ENCODE measurements around the gene SCAMP1. TPM values are rescaled to one million over a fixed set of nuclear protein-coding genes. Genes with fewer than 3 reads are reported as not detected.

The SCAMP1 gene
- total RNA-seq, 1 donor from 2014 or later = 45.0 TPM

DNA sequence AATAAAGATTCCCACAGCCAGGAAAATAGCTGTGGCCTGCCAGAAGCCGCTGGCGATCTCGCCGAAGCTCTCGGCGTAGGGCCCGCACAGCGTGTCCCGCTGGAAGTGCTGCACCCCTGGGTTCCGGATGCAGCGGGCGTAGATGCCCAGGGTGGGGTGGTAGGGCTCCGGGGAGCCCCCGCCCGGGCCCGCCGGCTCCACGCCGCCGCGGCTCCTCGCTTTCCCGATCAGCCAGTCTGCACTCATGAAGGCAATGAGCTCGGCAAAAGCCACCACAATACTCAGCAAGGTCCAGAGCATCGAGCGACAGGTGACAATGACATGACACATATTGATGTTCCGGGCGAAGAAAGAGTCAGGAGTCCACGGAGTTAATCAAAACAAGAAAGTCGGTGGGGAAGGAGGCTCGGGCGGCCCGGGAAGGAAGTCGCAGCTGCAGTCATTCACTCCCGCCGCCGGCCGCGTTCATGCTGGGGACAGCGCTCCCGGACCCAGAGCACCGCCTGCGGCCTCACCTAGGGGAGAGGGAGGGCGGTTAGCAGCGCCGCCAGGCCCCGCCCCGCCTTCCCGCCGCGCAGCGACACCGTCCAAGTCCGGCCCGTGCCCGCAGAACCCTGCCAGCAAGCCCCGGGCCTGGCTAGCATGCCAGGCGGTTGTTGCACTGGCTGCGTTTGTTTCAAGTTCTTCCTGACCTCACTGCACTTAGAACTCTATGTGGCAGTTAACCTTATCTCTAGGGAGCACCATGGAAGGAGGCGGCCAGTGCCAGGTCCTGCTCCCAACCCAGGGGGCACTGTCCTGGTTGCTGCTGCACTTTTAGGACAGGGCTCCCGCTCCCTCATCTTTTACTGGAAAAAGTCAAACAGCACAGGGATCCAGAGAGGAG lies 149.7 kb downstream of the SCAMP1 start:
- H3K4me3 Mint-ChIP-seq (ENCODE audit: unreplicated experiment) = peak overlapping the region; percentile 47
- no peak for DNase-seq (ENCODE audit: extremely low spot score, unreplicated experiment)
- H3K27me3 Mint-ChIP-seq (ENCODE audit: unreplicated experiment) = no peaks in the 10 kb centered on the region
- H3K36me3 Mint-ChIP-seq (ENCODE audit: unreplicated experiment) = peaks cover 29% of the 10 kb centered on the region
- TF ChIP-seq, protein P1, sequence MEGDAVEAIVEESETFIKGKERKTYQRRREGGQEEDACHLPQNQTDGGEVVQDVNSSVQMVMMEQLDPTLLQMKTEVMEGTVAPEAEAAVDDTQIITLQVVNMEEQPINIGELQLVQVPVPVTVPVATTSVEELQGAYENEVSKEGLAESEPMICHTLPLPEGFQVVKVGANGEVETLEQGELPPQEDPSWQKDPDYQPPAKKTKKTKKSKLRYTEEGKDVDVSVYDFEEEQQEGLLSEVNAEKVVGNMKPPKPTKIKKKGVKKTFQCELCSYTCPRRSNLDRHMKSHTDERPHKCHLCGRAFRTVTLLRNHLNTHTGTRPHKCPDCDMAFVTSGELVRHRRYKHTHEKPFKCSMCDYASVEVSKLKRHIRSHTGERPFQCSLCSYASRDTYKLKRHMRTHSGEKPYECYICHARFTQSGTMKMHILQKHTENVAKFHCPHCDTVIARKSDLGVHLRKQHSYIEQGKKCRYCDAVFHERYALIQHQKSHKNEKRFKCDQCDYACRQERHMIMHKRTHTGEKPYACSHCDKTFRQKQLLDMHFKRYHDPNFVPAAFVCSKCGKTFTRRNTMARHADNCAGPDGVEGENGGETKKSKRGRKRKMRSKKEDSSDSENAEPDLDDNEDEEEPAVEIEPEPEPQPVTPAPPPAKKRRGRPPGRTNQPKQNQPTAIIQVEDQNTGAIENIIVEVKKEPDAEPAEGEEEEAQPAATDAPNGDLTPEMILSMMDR (IDR thresholded peaks at IDR 0.05) = no peak
- H3K9me3 Mint-ChIP-seq (ENCODE audit: unreplicated experiment) = no peaks in the 10 kb centered on the region
- peak overlapping the region; percentile 69 for H3K27ac Mint-ChIP-seq (ENCODE audit: unreplicated experiment)
- H3K4me1 Mint-ChIP-seq (ENCODE audit: unreplicated experiment) = peaks cover 67% of the 10 kb centered on the region

DNA sequence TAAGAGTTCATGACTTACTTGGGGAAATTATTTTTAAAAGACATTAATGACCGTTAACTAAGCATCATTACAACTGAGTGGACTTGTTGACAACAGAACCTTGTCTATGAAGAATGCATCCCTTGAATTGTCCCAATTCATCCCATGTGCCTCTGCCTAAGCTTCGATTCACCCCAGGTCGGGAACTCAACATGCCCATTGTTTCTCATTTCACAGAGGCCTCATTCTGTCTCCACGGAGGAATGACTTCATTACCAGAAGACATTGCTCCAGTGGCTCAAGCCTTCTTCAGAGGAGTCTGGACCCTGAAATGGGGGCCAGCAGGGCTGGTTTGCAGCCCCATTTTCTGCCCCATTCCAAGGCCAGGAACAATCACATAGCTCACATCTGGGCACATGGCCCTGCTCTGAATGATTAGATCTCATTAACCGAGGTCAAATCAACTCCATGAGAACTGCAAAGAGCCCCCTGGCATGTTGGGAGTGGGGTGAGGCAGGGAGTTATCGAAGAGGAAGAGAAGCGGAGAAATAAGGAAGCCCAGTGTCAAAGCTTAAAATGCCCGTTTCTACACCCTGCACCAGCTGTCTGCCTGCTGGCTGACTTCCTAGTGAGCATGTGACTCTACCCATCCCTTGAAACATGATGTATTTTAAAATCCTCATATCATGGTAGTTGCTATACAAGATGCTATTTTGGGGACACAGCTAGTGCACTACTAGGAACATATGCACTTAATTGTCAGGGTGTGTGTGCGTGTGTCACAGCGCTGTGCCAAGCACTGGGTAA lies 150.9 kb downstream of the SCAMP1 start:
- no peak for DNase-seq (ENCODE audit: extremely low spot score, unreplicated experiment)

DNA sequence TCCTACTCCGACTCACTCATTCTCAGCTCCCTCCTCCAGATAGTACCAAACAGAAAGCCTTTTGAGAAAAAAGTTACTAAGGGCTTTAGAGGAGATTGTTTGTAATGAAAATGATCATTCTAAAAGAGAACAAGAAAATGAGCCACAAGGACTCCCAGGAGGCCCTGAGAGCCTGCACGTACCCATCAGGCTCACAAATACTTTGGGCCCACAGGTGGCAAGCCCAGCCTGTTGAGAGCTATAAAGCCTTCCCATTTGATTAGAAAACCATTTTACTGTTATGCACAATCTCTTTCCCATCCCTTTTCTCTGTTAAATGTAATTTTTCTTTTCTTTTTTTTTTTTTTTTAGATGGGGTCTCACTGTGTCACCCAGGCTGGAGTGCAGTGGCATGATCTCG lies 152.0 kb downstream of the SCAMP1 start:
- H3K4me1 Mint-ChIP-seq (ENCODE audit: unreplicated experiment) = peaks cover 64% of the 10 kb centered on the region
- peaks cover 26% of the 10 kb centered on the region for H3K36me3 Mint-ChIP-seq (ENCODE audit: unreplicated experiment)

More for the DNA sequence above, 150.9 kb downstream of the SCAMP1 start:
- Mint-ChIP-seq H3K4me3 (ENCODE audit: unreplicated experiment) (no peak overlapping the region), H3K27ac (ENCODE audit: unreplicated experiment) (peak overlapping the region; percentile 69), H3K36me3 (ENCODE audit: unreplicated experiment) (peaks cover 31% of the 10 kb centered on the region), H3K4me1 (ENCODE audit: unreplicated experiment) (peaks cover 68% of the 10 kb centered on the region), H3K9me3 (ENCODE audit: unreplicated experiment) (no peaks in the 10 kb centered on the region), H3K27me3 (ENCODE audit: unreplicated experiment) (no peaks in the 10 kb centered on the region)
- TF ChIP-seq, protein P1 (IDR thresholded peaks at IDR 0.05) = no peak

DNA sequence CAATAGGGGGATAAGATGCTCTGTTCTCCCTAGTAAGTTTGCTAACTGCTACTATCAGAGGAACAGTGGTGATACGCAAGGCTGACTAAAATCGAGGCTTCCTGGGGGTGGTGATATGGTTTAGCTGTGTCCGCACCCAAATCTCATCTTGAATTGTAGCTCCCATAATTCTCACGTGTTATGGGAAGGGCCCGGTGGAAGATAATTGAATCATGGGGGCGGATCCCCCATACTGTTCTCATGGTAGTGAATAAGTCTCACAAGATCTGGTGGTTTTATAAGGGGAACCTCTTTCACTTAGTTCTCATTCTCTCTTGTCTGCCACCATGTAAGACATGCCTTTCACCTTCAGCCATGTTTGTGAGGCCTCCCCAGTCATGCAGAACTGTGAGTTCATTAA lies 153.0 kb downstream of the SCAMP1 start:
- DNase-seq (ENCODE audit: extremely low spot score, unreplicated experiment) = no peak
- H3K36me3 Mint-ChIP-seq (ENCODE audit: unreplicated experiment) = peaks cover 26% of the 10 kb centered on the region
- no peaks in the 10 kb centered on the region for H3K9me3 Mint-ChIP-seq (ENCODE audit: unreplicated experiment)
- peaks cover 65% of the 10 kb centered on the region for H3K4me1 Mint-ChIP-seq (ENCODE audit: unreplicated experiment)
- no peak overlapping the region for H3K4me3 Mint-ChIP-seq (ENCODE audit: unreplicated experiment)
- TF ChIP-seq, protein P1 (IDR thresholded peaks at IDR 0.05) = no peak
- H3K27me3 Mint-ChIP-seq (ENCODE audit: unreplicated experiment) = no peaks in the 10 kb centered on the region
- peak overlapping the region; percentile 41 for H3K27ac Mint-ChIP-seq (ENCODE audit: unreplicated experiment)

More for the DNA sequence above, 152.0 kb downstream of the SCAMP1 start:
- TF ChIP-seq, protein P1 (IDR thresholded peaks at IDR 0.05) = no peak
- no peaks in the 10 kb centered on the region for H3K27me3 Mint-ChIP-seq (ENCODE audit: unreplicated experiment)
- no peaks in the 10 kb centered on the region for H3K9me3 Mint-ChIP-seq (ENCODE audit: unreplicated experiment)
- no peak overlapping the region for H3K4me3 Mint-ChIP-seq (ENCODE audit: unreplicated experiment)
- H3K27ac Mint-ChIP-seq (ENCODE audit: unreplicated experiment) = no peak overlapping the region
- DNase-seq (ENCODE audit: extremely low spot score, unreplicated experiment) = no peak
